H9 (cell line): Measurements from ENCODE around the gene VPS29. TPM values are rescaled to one million over a fixed set of nuclear protein-coding genes. Genes with fewer than 3 reads are reported as not detected.

ENCODE experiments used
- DNase-seq: peaks from one replicate; pipeline ENCODE4 v3.0.0-alpha.2; 2017
- H2AFZ ChIP-seq: one replicate; pipeline ENCODE4 v1.6.1; 2013; ENCODE audit warnings: mild to moderate bottlenecking, low read length, control low read depth, moderate library complexity
- H2AK5ac ChIP-seq: 2 replicates; pipeline ENCODE4 v1.6.1; 2013; ENCODE audit warnings: low read length, control low read depth, mixed read lengths; ENCODE audit not compliant: insufficient read length
- H2BK120ac ChIP-seq: one replicate; pipeline ENCODE4 v1.6.1; 2013; ENCODE audit warnings: low read depth, mild to moderate bottlenecking, low read length, control low read depth, inconsistent platforms; ENCODE audit not compliant: poor library complexity, severe bottlenecking
- H2BK12ac ChIP-seq: 2 replicates; pipeline ENCODE4 v1.6.1; 2013; ENCODE audit warnings: low read length, control low read depth, mixed read lengths, low read depth; ENCODE audit not compliant: insufficient read length
- H2BK15ac ChIP-seq: 2 replicates; pipeline ENCODE4 v1.6.1; 2013; ENCODE audit warnings: low read depth, low read length, control low read depth
- H2BK20ac ChIP-seq: one replicate; pipeline ENCODE4 v1.6.1; 2013; ENCODE audit warnings: low read depth, mild to moderate bottlenecking, low read length, control low read depth, inconsistent platforms; ENCODE audit not compliant: poor library complexity, severe bottlenecking
- H2BK5ac ChIP-seq: 2 replicates; pipeline ENCODE4 v1.6.1; 2013; ENCODE audit warnings: low read length, control low read depth, mixed read lengths; ENCODE audit not compliant: insufficient read length
- H3K14ac ChIP-seq: 2 replicates; pipeline ENCODE4 v1.6.1; 2013; ENCODE audit warnings: low read length, control low read depth; ENCODE audit not compliant: insufficient read depth
- H3K18ac ChIP-seq: 2 replicates; pipeline ENCODE4 v1.6.1; 2013; ENCODE audit warnings: low read depth, mild to moderate bottlenecking, mixed read lengths, low read length, control low read depth; ENCODE audit not compliant: insufficient read length
- H3K23ac ChIP-seq: 2 replicates; pipeline ENCODE4 v1.6.1; 2013; ENCODE audit warnings: low read length, control low read depth, mixed read lengths, low read depth; ENCODE audit not compliant: insufficient read length
- H3K23me2 ChIP-seq: 2 replicates; pipeline ENCODE4 v1.6.1; 2013; ENCODE audit warnings: low read depth, mild to moderate bottlenecking, mixed read lengths, low read length, control low read depth; ENCODE audit not compliant: insufficient read length, poor library complexity, severe bottlenecking
- H3K27ac ChIP-seq: 2 replicates; pipeline ENCODE4 v1.5.1; 2013; ENCODE audit warnings: low read length, control low read depth, mixed read lengths, low read depth; ENCODE audit not compliant: insufficient read length
- H3K27me3 ChIP-seq: 2 replicates; pipeline ENCODE4 v1.6.1; 2013; ENCODE audit warnings: low read length, control low read depth, inconsistent platforms; ENCODE audit not compliant: insufficient read depth
- H3K4ac ChIP-seq: 2 replicates; pipeline ENCODE4 v1.6.1; 2013; ENCODE audit warnings: low read depth, mild to moderate bottlenecking, control low read depth, inconsistent platforms, low read length, moderate library complexity
- H3K4me1 ChIP-seq: 2 replicates; pipeline ENCODE4 v1.6.1; 2013; ENCODE audit warnings: low read length, control low read depth, inconsistent platforms; ENCODE audit not compliant: insufficient read depth
- H3K4me2 ChIP-seq: 2 replicates; pipeline ENCODE4 v1.6.1; 2013; ENCODE audit warnings: low read length, control low read depth, mixed read lengths; ENCODE audit not compliant: insufficient read length, insufficient read depth
- H3K56ac ChIP-seq: 2 replicates; pipeline ENCODE4 v1.6.1; 2013; ENCODE audit warnings: low read depth, mild to moderate bottlenecking, mixed read lengths, low read length, control low read depth; ENCODE audit not compliant: insufficient read length
- H3K79me1 ChIP-seq: 2 replicates; pipeline ENCODE4 v1.6.1; 2013; ENCODE audit warnings: low read depth, mild to moderate bottlenecking, moderate library complexity, low read length, control low read depth, inconsistent platforms; ENCODE audit not compliant: insufficient read depth, poor library complexity, severe bottlenecking
- H3K79me2 ChIP-seq: 2 replicates; pipeline ENCODE4 v1.6.1; 2013; ENCODE audit warnings: low read length, control low read depth, inconsistent platforms; ENCODE audit not compliant: insufficient read depth
- H3K9ac ChIP-seq: 2 replicates; pipeline ENCODE4 v1.6.1; 2013; ENCODE audit warnings: low read length, control low read depth, mixed read lengths; ENCODE audit not compliant: insufficient read length; ENCODE audit errors: extremely low read depth
- H3K9me3 ChIP-seq: one replicate; pipeline ENCODE4 v1.6.1; 2013; ENCODE audit warnings: low read depth, low read length, inconsistent platforms; ENCODE audit not compliant: control insufficient read depth
- H3T11ph ChIP-seq: one replicate; pipeline ENCODE4 v1.6.1; 2013; ENCODE audit warnings: mild to moderate bottlenecking, low read length, control low read depth, inconsistent platforms
- H4K20me1 ChIP-seq: one replicate; pipeline ENCODE4 v1.6.1; 2013; ENCODE audit not compliant: control insufficient read depth, insufficient read length, insufficient read depth
- H4K5ac ChIP-seq: 2 replicates; pipeline ENCODE4 v1.6.1; 2013; ENCODE audit warnings: low read depth, mild to moderate bottlenecking, mixed read lengths, low read length, control low read depth; ENCODE audit not compliant: insufficient read length
- H4K8ac ChIP-seq: replicated peaks from 2 replicates; pipeline ENCODE4 v1.6.1; 2013; ENCODE audit warnings: low read length, control low read depth, mixed read lengths, low read depth; ENCODE audit not compliant: insufficient read length
- H4K91ac ChIP-seq: 2 replicates; pipeline ENCODE4 v1.6.1; 2013; ENCODE audit warnings: low read depth, mild to moderate bottlenecking, moderate library complexity, mixed read lengths, low read length, control low read depth; ENCODE audit not compliant: insufficient read length
- H3K27ac Mint-ChIP-seq, 3 experiments: 2 replicates in 2 of 3; 3 replicates in 1 of 3; pipeline ENCODE4 v1.8.0; 2020 to 2021; ENCODE audit warnings: mixed read lengths in 3 of 3, mild to moderate bottlenecking in 1 of 3, moderate library complexity in 1 of 3
- H3K27me3 Mint-ChIP-seq: 2 replicates; pipeline ENCODE4 v1.8.0; 2021; ENCODE audit warnings: low read depth, mild to moderate bottlenecking, moderate library complexity, mixed read lengths
- H3K36me3 Mint-ChIP-seq, 3 experiments: 2 replicates in 2 of 3; 3 replicates in 1 of 3; pipeline ENCODE4 v1.8.0; 2020 to 2021; ENCODE audit warnings: low read depth in 3 of 3, mixed read lengths in 3 of 3; ENCODE audit not compliant: insufficient read depth in 1 of 3
- H3K4me1 Mint-ChIP-seq, 2 experiments: 2 replicates each; pipeline ENCODE4 v1.8.0; 2020; ENCODE audit warnings: mixed read lengths in 2 of 2
- H3K4me3 Mint-ChIP-seq, 2 experiments: 2 replicates in 1 of 2; 3 replicates in 1 of 2; pipeline ENCODE4 v1.8.0; 2020 to 2021; ENCODE audit warnings: mild to moderate bottlenecking in 2 of 2, mixed read lengths in 2 of 2, moderate library complexity in 1 of 2
- H3K9me3 Mint-ChIP-seq, 2 experiments: 2 replicates in 1 of 2; 3 replicates in 1 of 2; pipeline ENCODE4 v1.8.0; 2020; ENCODE audit warnings: mild to moderate bottlenecking in 2 of 2, mixed read lengths in 2 of 2, moderate library complexity in 1 of 2
- WGBS: extraction: QIAGEN DNeasy Blood & Tissue Kit; methylation state at CpG from one replicate; pipeline ENCODE4 v1.1.7; 2013; ENCODE audit warnings: missing lambda C conversion rate, low lambda C conversion rate, mixed read lengths; ENCODE audit not compliant: insufficient read length; ENCODE audit errors: extremely low coverage; 5-methylcytosine and 5-hydroxymethylcytosine counted together
- total RNA-seq: library from RNA; stranded (reverse); gene quantifications from 2 replicates; pipeline ENCODE4 v1.2.1, GENCODE V29; 2021
- TF ChIP-seq, protein P1 (sequence below): fragments of 200-600 bp; sonication (generic); conservative IDR thresholded peaks from 3 replicates; pipeline ENCODE4 v1.8.0; 2021; ENCODE audit warnings: antibody characterized with exemption, mild to moderate bottlenecking

Gene VPS29
- total RNA-seq, 1 experiment from 2014 or later, result 81.5 TPM

DNA sequence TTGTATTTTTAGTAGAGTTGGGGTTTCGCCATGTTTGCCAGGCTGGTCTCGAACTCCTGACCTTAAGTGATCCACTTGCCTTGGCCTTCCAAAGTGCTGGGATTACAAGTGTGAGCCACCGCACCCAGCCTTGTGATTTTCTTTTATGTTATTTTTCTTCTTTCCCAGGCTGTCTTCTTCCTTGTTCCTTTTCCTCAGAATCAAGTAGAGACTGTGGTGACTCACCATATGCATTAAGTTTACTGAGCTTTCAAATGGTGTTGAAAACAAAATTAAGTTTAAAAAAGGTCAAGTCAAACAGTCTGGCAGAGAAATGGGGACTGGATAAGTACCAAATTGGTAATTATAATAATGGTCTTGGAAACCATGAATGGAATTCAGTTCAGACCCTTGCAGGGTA is 57.5 kb downstream of the VPS29 start:
- Histone ChIP-seq H3K79me2 (peaks cover 3% of the 10 kb centered on the region; the same call in 1 of the 2 replicates), H3K27ac (no peak overlapping the region), H4K5ac (no peak overlapping the region), H3K56ac (no peak overlapping the region), H2BK12ac (no peak overlapping the region), H3K18ac (no peak overlapping the region), H3K4me1 (no peaks in the 10 kb centered on the region), H3K27me3 (no peaks in the 10 kb centered on the region), H3K9me3 (no peaks in the 10 kb centered on the region), H2BK15ac (no peak overlapping the region), H3K4me2 (no peak overlapping the region), H2BK5ac (no peak overlapping the region), H3K23ac (no peak overlapping the region), H4K20me1 (no peaks in the 10 kb centered on the region), H3K9ac (no peak overlapping the region), H2BK20ac (no peak overlapping the region), H3K23me2 (no peaks in the 10 kb centered on the region), H2AK5ac (no peak overlapping the region), H2BK120ac (no peak overlapping the region), H3K79me1 (peaks cover 7% of the 10 kb centered on the region), H3K14ac (no peak overlapping the region), H3T11ph (no peak overlapping the region), H4K91ac (no peak overlapping the region), H4K8ac (no peak overlapping the region), H3K4ac (no peak overlapping the region), H2AFZ (no peak overlapping the region)
- no peak for DNase-seq
- TF ChIP-seq, protein P1, sequence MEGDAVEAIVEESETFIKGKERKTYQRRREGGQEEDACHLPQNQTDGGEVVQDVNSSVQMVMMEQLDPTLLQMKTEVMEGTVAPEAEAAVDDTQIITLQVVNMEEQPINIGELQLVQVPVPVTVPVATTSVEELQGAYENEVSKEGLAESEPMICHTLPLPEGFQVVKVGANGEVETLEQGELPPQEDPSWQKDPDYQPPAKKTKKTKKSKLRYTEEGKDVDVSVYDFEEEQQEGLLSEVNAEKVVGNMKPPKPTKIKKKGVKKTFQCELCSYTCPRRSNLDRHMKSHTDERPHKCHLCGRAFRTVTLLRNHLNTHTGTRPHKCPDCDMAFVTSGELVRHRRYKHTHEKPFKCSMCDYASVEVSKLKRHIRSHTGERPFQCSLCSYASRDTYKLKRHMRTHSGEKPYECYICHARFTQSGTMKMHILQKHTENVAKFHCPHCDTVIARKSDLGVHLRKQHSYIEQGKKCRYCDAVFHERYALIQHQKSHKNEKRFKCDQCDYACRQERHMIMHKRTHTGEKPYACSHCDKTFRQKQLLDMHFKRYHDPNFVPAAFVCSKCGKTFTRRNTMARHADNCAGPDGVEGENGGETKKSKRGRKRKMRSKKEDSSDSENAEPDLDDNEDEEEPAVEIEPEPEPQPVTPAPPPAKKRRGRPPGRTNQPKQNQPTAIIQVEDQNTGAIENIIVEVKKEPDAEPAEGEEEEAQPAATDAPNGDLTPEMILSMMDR, result no peak
- no peaks in the 10 kb centered on the region; a peak in 1 of 5 replicates for H3K9me3 Mint-ChIP-seq
- no peak overlapping the region for H3K27ac Mint-ChIP-seq
- WGBS, result no CpG with 5 or more reads among the region's 3 CpGs
- no peak overlapping the region for H3K4me3 Mint-ChIP-seq
- no peaks in the 10 kb centered on the region for H3K27me3 Mint-ChIP-seq
- peaks cover 18 to 58% (median 43%) of the 10 kb centered on the region in 3 experiments; a peak in 6 of 7 replicates for H3K36me3 Mint-ChIP-seq
- H3K4me1 Mint-ChIP-seq, result peaks cover 4 to 6% of the 10 kb centered on the region in 2 experiments

Other genes starting within 250 kb of the VPS29 start
- 257 and 260 TPM in 2 replicates for gene ATP2A2, start 220.9 kb downstream of the VPS29 start, total RNA-seq
- 87.7 and 91.1 TPM in 2 replicates for gene ANAPC7, start 98.4 kb downstream of the VPS29 start, total RNA-seq
- 184 and 188 TPM in 2 replicates for gene ARPC3, start 51.8 kb downstream of the VPS29 start, total RNA-seq
- gene GPN3, start 33.9 kb downstream of the VPS29 start, total RNA-seq, result 45.3 and 47.6 TPM in 2 replicates
- 18.1 and 19.8 TPM in 2 replicates for gene FAM216A, start 33.3 kb downstream of the VPS29 start, total RNA-seq
- gene RAD9B, start 220 bp upstream of the VPS29 start, total RNA-seq, result 0.22 TPM in 1 of 2 replicates, not detected in the other
- 15.7 and 15.8 TPM in 2 replicates for gene PPTC7, start 81.2 kb upstream of the VPS29 start, total RNA-seq
- gene TCTN1, start 112.0 kb upstream of the VPS29 start, total RNA-seq, result 10.9 and 11.1 TPM in 2 replicates
- 5.2 and 5.5 TPM in 2 replicates for gene HVCN1, start 187.0 kb upstream of the VPS29 start, total RNA-seq
- 286 and 290 TPM in 2 replicates for gene PPP1CC, start 240.8 kb upstream of the VPS29 start, total RNA-seq